OCI-LY1 (cell line): ENCODE results near the gene CTSK.
"Not testable (repeated sequence)": the region's sequence is repeated elsewhere in the genome, so short reads cannot be mapped to it uniquely, and the experiment has no call there.

ENCODE experiments used
- CTCF ChIP-seq: fragments of 200-600 bp; sonication (generic), shearing (Covaris generic); IDR thresholded peaks from 2 replicates; pipeline ENCODE4 v1.5.1; 2017; ENCODE audit warnings: mild to moderate bottlenecking, antibody characterized with exemption, low read length, moderate library complexity, mixed read lengths
- EZH2 ChIP-seq: fragments of 200-600 bp; sonication (generic), shearing (Covaris generic); IDR thresholded peaks from 2 replicates; pipeline ENCODE4 v1.8.0; 2017; ENCODE audit warnings: borderline replicate concordance, mixed run types, mild to moderate bottlenecking, antibody characterized with exemption, low read length, moderate library complexity, mixed read lengths

GRCh38 chr1:150852734-150853133 lies 44.7 kb upstream of the CTSK start:
- not testable (repeated sequence) for TF ChIP-seq CTCF, EZH2
